Astrocyte (in vitro differentiated cells and primary cell): ENCODE data around the gene ONECUT2.

ENCODE experiments used
- CTCF ChIP-seq: IDR thresholded peaks from 2 replicates; pipeline ENCODE4 v1.5.1; 2011; ENCODE audit warnings: low read depth, mild to moderate bottlenecking, inconsistent platforms, low read length, moderate library complexity; ENCODE audit not compliant: insufficient read depth
- EZH2 ChIP-seq: IDR thresholded peaks from 2 replicates; pipeline ENCODE4 v1.6.1; 2012; ENCODE audit warnings: mild to moderate bottlenecking, low read length, inconsistent platforms; ENCODE audit not compliant: insufficient read depth

GRCh38 chr18:57432751-57433400 lies 2.3 kb upstream of the ONECUT2 start:
- TF ChIP-seq CTCF = no peak
- no peak for TF ChIP-seq EZH2
